GM12864 (cell line): ENCODE data around the gene MRPL51.
"Not testable (repeated sequence)": the region's sequence is repeated elsewhere in the genome, so short reads cannot be mapped to it uniquely, and the experiment has no call there.

ENCODE experiments used
- DNase-seq: peaks from one replicate; pipeline ENCODE4 v3.0.0-alpha.2; 2011; ENCODE audit warnings: low read depth
- H3K4me3 ChIP-seq: 2 replicates; pipeline ENCODE4 v1.5.1; 2011; ENCODE audit warnings: mild to moderate bottlenecking, low read depth, low read length, control low read depth
- CTCF ChIP-seq: IDR thresholded peaks from 2 replicates; pipeline ENCODE4 v1.5.1; 2011; ENCODE audit warnings: low read depth, mild to moderate bottlenecking, moderate library complexity, low read length, control low read depth, inconsistent platforms; ENCODE audit errors: missing control alignments

Gene MRPL51

GRCh38 chr12:6494968-6495367 lies 1.9 kb upstream of the MRPL51 start:
- DNase-seq = no peak
- peak overlapping the region; percentile 90 for H3K4me3 ChIP-seq
- TF ChIP-seq CTCF = no peak

DNA sequence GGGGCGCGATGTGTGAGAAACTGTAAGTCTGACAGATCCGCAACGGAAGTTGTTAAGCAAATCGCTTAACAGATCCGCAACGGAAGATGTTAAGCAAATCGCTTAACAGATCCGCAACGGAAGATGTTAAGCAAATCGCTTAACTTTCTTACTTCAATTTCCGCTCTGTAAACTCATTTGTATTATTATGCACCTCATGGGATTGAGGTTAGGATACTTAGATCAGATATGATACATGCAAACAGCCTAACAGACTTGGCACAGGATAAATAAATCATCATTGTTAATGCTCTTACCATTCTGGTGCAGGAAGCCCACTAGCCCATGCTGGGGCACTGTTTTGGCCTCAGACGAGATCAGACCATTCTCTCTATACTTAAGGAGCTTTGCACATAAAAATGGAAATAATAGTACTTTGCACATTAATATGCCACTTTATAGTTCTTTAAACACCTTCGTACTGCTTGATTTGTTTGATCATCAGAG lies 1.2 kb upstream of the MRPL51 start:
- TF ChIP-seq CTCF = peak; percentile 24
- DNase-seq = peak; percentile 8

DNA sequence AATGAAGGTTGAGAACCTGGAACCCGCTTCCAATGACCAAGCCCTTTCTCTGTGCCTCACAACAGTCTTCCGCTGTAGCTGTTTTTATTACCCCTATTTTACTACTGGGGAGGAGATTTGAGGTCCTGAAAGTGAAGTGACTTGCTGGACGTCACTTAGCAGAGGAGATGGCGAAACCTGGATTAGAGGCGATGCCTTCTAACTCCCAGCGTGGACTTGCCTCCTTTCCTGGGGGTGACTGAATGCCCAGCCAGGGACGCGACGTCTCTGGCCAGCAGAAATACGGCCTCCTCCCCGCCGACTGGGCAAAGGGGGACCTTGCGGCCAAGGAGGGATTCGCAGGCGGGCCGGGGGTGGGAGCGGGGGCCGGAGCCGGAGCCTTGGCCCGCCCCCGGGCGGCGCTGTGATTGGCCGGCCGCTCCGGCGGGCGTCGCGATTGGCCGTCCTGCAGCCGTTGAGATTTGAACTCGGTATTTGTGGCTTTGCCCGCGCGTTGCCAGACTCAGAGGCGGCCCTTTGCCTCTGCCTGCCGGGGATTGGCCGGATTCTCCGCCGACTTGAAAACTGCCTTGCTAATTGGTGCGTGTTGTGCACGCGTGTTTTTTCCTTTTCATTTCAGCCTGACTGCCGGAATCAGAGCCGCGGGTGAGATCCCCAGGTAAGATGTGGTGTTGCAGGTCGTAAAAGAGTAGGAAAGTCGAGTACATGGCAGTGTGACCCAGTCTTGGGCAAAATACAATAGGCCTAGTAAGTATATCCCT lies 615 bp upstream of the MRPL51 start, which contains the start of gene NCAPD2:
Gene NCAPD2, plus strand, starts transcription at position 606 of the 761 bp plus-strand sequence. CDS start 997 bp downstream, outside the sequence.
- peak; percentile 33 for TF ChIP-seq CTCF
- peak; percentile 90 for DNase-seq
- H3K4me3 ChIP-seq = peak within 1 kb of the TSS; percentile 90

More for the DNA sequence above, 1.2 kb upstream of the MRPL51 start:
- H3K4me3 ChIP-seq = peak overlapping the region; percentile 90

- DNase-seq, H3K4me3 ChIP-seq: not testable (repeated sequence)
Measured at GRCh38 chr12:6490673-6491072, 2.4 kb downstream of the MRPL51 start.

DNA sequence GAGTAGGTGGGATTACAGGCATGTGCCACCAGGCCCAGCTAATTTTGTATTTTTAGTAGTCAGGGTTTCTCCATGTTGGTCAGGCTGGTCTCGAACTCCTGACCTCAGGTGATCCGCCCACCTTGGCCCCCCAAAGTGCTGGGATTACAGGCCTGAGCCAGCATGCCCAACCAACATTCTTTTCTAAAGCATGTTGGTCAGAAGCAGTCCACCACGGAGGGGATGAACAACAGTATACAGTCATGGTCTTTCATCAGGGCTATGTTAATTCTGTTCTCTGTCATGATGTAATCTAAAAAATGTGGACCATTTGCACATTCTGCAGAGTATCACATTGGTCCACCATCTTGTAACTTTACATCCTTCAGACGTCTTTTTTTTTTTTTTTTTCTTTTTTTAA lies 3.6 kb downstream of the MRPL51 start:
- TF ChIP-seq CTCF = no peak
- DNase-seq = no peak
- H3K4me3 ChIP-seq = no peak overlapping the region

DNA sequence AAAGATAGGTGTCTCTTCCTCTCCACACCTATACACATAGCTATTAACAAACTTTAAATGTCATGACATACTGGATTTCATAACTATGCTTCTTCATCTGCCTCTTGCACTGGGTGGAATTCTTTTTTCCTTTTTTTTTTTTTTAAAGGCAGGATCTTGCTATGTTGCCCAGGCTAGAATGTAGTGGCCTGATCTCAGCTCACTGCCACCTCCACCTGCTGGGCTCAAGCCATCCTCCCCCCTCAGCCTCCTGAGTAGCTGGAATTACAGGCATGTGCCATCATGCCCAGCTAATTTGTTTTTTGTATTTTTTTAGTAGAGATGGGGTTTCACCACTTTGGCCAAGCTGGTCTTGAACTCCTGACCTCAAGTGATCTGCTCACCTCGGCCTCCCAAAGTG lies 4.8 kb downstream of the MRPL51 start:
- no peak for DNase-seq
- no peak for TF ChIP-seq CTCF
- H3K4me3 ChIP-seq = no peak overlapping the region

- no peak for TF ChIP-seq CTCF
- DNase-seq = no peak
- no peak overlapping the region for H3K4me3 ChIP-seq
Measured at GRCh38 chr12:6478416-6478815, 14.6 kb downstream of the MRPL51 start.

GRCh38 chr12:6477601-6478377 lies 15.3 kb downstream of the MRPL51 start:
- DNase-seq, H3K4me3 ChIP-seq: not testable (repeated sequence)
